ENCODE measurements around the gene DAAM2.

DAAM2 gene

GRCh38 chr6:39791850-39792539 lies at the start of gene DAAM2:
Gene DAAM2, plus strand, starts transcription at chr6:39792376. Its CDS starts 63,927 bp downstream, at chr6:39856303.
- peak within 1 kb of the TSS; percentile 71 to 90 for H3K4me3 ChIP-seq (ENCODE audit: low read depth in 1 of 2, low read length in 2 of 2)
- H3K27ac ChIP-seq (ENCODE audit: low read length), result peak within 1 kb of the TSS; percentile 85
- peaks cover 0 to 32% of the 10 kb centered on the region in 2 donors for H3K4me1 ChIP-seq (ENCODE audit: control insufficient read depth in 1 of 2, insufficient read depth in 2 of 2, low read length in 2 of 2)

GRCh38 chr6:39746795-39747194 lies 45.4 kb upstream of the DAAM2 start:
- Histone ChIP-seq H3K36me3 (ENCODE audit: control insufficient read depth in 1 of 2, insufficient read depth in 2 of 2, low read length in 2 of 2) (no peaks in the 10 kb centered on the region), H3K9me3 (ENCODE audit: control insufficient read depth in 1 of 2, low read length in 2 of 2) (no peaks in the 10 kb centered on the region), H3K4me3 (ENCODE audit: low read depth in 1 of 2, low read length in 2 of 2) (no peak overlapping the region), H3K27me3 (ENCODE audit: low read depth, low read length) (no peaks in the 10 kb centered on the region), H3K4me1 (ENCODE audit: control insufficient read depth in 1 of 2, insufficient read depth in 2 of 2, low read length in 2 of 2) (no peaks in the 10 kb centered on the region), H3K27ac (ENCODE audit: low read length) (no peak overlapping the region)

More at GRCh38 chr6:39791850-39792539, at the start of gene DAAM2:
- Histone ChIP-seq H3K9me3 (ENCODE audit: control insufficient read depth in 1 of 2, low read length in 2 of 2) (no peaks in the 10 kb centered on the region), H3K36me3 (ENCODE audit: control insufficient read depth in 1 of 2, insufficient read depth in 2 of 2, low read length in 2 of 2) (no peaks in the 10 kb centered on the region), H3K27me3 (ENCODE audit: low read depth, low read length) (no peaks in the 10 kb centered on the region)

GRCh38 chr6:39752835-39753724 lies 39.1 kb upstream of the DAAM2 start:
- no peak overlapping the region for H3K4me3 ChIP-seq (ENCODE audit: low read depth in 1 of 2, low read length in 2 of 2)
- H3K27ac ChIP-seq (ENCODE audit: low read length), result no peak overlapping the region
- no peaks in the 10 kb centered on the region for H3K36me3 ChIP-seq (ENCODE audit: control insufficient read depth in 1 of 2, insufficient read depth in 2 of 2, low read length in 2 of 2)

GRCh38 chr6:39753725-39754045 lies 38.5 kb upstream of the DAAM2 start:
- no peaks in the 10 kb centered on the region for H3K9me3 ChIP-seq (ENCODE audit: control insufficient read depth in 1 of 2, low read length in 2 of 2)
- peaks cover 0 to 16% of the 10 kb centered on the region in 2 donors for H3K4me1 ChIP-seq (ENCODE audit: control insufficient read depth in 1 of 2, insufficient read depth in 2 of 2, low read length in 2 of 2)
- no peak overlapping the region for H3K27ac ChIP-seq (ENCODE audit: low read length)
- no peaks in the 10 kb centered on the region for H3K36me3 ChIP-seq (ENCODE audit: control insufficient read depth in 1 of 2, insufficient read depth in 2 of 2, low read length in 2 of 2)
- no peaks in the 10 kb centered on the region for H3K27me3 ChIP-seq (ENCODE audit: low read depth, low read length)
- no peak overlapping the region for H3K4me3 ChIP-seq (ENCODE audit: low read depth in 1 of 2, low read length in 2 of 2)

More at GRCh38 chr6:39752835-39753724, 39.1 kb upstream of the DAAM2 start:
- H3K9me3 ChIP-seq (ENCODE audit: control insufficient read depth in 1 of 2, low read length in 2 of 2), result no peaks in the 10 kb centered on the region
- H3K27me3 ChIP-seq (ENCODE audit: low read depth, low read length), result no peaks in the 10 kb centered on the region
- H3K4me1 ChIP-seq (ENCODE audit: control insufficient read depth in 1 of 2, insufficient read depth in 2 of 2, low read length in 2 of 2), result peaks cover 0 to 16% of the 10 kb centered on the region in 2 donors

- peak overlapping the region; percentile 7 for H3K27ac ChIP-seq (ENCODE audit: low read length)
These were observed 37.6 kb upstream of the DAAM2 start for GRCh38 chr6:39754514-39755115.

GRCh38 chr6:39755231-39755630 lies 36.9 kb upstream of the DAAM2 start:
- no peak overlapping the region for H3K27ac ChIP-seq (ENCODE audit: low read length)
- no peak overlapping the region for H3K4me3 ChIP-seq (ENCODE audit: low read depth in 1 of 2, low read length in 2 of 2)
- no peaks in the 10 kb centered on the region for H3K27me3 ChIP-seq (ENCODE audit: low read depth, low read length)
- H3K36me3 ChIP-seq (ENCODE audit: control insufficient read depth in 1 of 2, insufficient read depth in 2 of 2, low read length in 2 of 2), result no peaks in the 10 kb centered on the region
- peaks cover 0 to 26% of the 10 kb centered on the region in 2 donors for H3K4me1 ChIP-seq (ENCODE audit: control insufficient read depth in 1 of 2, insufficient read depth in 2 of 2, low read length in 2 of 2)
- no peaks in the 10 kb centered on the region for H3K9me3 ChIP-seq (ENCODE audit: control insufficient read depth in 1 of 2, low read length in 2 of 2)

More at GRCh38 chr6:39754514-39755115, 37.6 kb upstream of the DAAM2 start:
- H3K4me3 ChIP-seq (ENCODE audit: low read depth in 1 of 2, low read length in 2 of 2), result no peak overlapping the region
- H3K36me3 ChIP-seq (ENCODE audit: control insufficient read depth in 1 of 2, insufficient read depth in 2 of 2, low read length in 2 of 2), result no peaks in the 10 kb centered on the region
- H3K4me1 ChIP-seq (ENCODE audit: control insufficient read depth in 1 of 2, insufficient read depth in 2 of 2, low read length in 2 of 2), result peaks cover 0 to 20% of the 10 kb centered on the region in 2 donors
- H3K27me3 ChIP-seq (ENCODE audit: low read depth, low read length), result no peaks in the 10 kb centered on the region
- H3K9me3 ChIP-seq (ENCODE audit: control insufficient read depth in 1 of 2, low read length in 2 of 2), result no peaks in the 10 kb centered on the region

- H3K27me3 ChIP-seq (ENCODE audit: low read depth, low read length), result no peaks in the 10 kb centered on the region
- peaks cover 0 to 31% of the 10 kb centered on the region in 2 donors for H3K4me1 ChIP-seq (ENCODE audit: control insufficient read depth in 1 of 2, insufficient read depth in 2 of 2, low read length in 2 of 2)
These were observed 35.6 kb upstream of the DAAM2 start for GRCh38 chr6:39756582-39756981.

GRCh38 chr6:39758905-39759605 lies 33.1 kb upstream of the DAAM2 start:
- H3K9me3 ChIP-seq (ENCODE audit: control insufficient read depth in 1 of 2, low read length in 2 of 2), result no peaks in the 10 kb centered on the region
- no peak overlapping the region for H3K4me3 ChIP-seq (ENCODE audit: low read depth in 1 of 2, low read length in 2 of 2)
- H3K27me3 ChIP-seq (ENCODE audit: low read depth, low read length), result no peaks in the 10 kb centered on the region
- peaks cover 0 to 22% of the 10 kb centered on the region in 2 donors for H3K4me1 ChIP-seq (ENCODE audit: control insufficient read depth in 1 of 2, insufficient read depth in 2 of 2, low read length in 2 of 2)
- no peak overlapping the region for H3K27ac ChIP-seq (ENCODE audit: low read length)
- no peaks in the 10 kb centered on the region for H3K36me3 ChIP-seq (ENCODE audit: control insufficient read depth in 1 of 2, insufficient read depth in 2 of 2, low read length in 2 of 2)

More at GRCh38 chr6:39756582-39756981, 35.6 kb upstream of the DAAM2 start:
- H3K36me3 ChIP-seq (ENCODE audit: control insufficient read depth in 1 of 2, insufficient read depth in 2 of 2, low read length in 2 of 2), result no peaks in the 10 kb centered on the region
- H3K4me3 ChIP-seq (ENCODE audit: low read depth in 1 of 2, low read length in 2 of 2), result no peak overlapping the region
- H3K9me3 ChIP-seq (ENCODE audit: control insufficient read depth in 1 of 2, low read length in 2 of 2), result no peaks in the 10 kb centered on the region
- H3K27ac ChIP-seq (ENCODE audit: low read length), result no peak overlapping the region

- H3K9me3 ChIP-seq (ENCODE audit: control insufficient read depth in 1 of 2, low read length in 2 of 2), result no peaks in the 10 kb centered on the region
- H3K4me1 ChIP-seq (ENCODE audit: control insufficient read depth in 1 of 2, insufficient read depth in 2 of 2, low read length in 2 of 2), result peaks cover 0 to 15% of the 10 kb centered on the region in 2 donors
- H3K4me3 ChIP-seq (ENCODE audit: low read depth in 1 of 2, low read length in 2 of 2), result no peak overlapping the region
- H3K36me3 ChIP-seq (ENCODE audit: control insufficient read depth in 1 of 2, insufficient read depth in 2 of 2, low read length in 2 of 2), result no peaks in the 10 kb centered on the region
- H3K27ac ChIP-seq (ENCODE audit: low read length), result no peak overlapping the region
- no peaks in the 10 kb centered on the region for H3K27me3 ChIP-seq (ENCODE audit: low read depth, low read length)
These were observed 31.8 kb upstream of the DAAM2 start for GRCh38 chr6:39760226-39760952.

GRCh38 chr6:39765508-39766065 lies 26.6 kb upstream of the DAAM2 start:
- peaks cover 0 to 11% of the 10 kb centered on the region in 2 donors for H3K4me1 ChIP-seq (ENCODE audit: control insufficient read depth in 1 of 2, insufficient read depth in 2 of 2, low read length in 2 of 2)
- H3K9me3 ChIP-seq (ENCODE audit: control insufficient read depth in 1 of 2, low read length in 2 of 2), result no peaks in the 10 kb centered on the region
- no peak overlapping the region for H3K27ac ChIP-seq (ENCODE audit: low read length)
- H3K4me3 ChIP-seq (ENCODE audit: low read depth in 1 of 2, low read length in 2 of 2), result no peak overlapping the region
- H3K36me3 ChIP-seq (ENCODE audit: control insufficient read depth in 1 of 2, insufficient read depth in 2 of 2, low read length in 2 of 2), result no peaks in the 10 kb centered on the region
- H3K27me3 ChIP-seq (ENCODE audit: low read depth, low read length), result no peaks in the 10 kb centered on the region

Data from muscle layer of duodenum (tissue), 2 donors.